CD14-positive monocyte (primary cell): ENCODE results near the gene PTPN13. TPM values are rescaled to one million over a fixed set of nuclear protein-coding genes. Genes with fewer than 3 reads are reported as not detected.
A peak's percentile ranks its signal among the peaks of the same experiment; 100 is the strongest.

ENCODE experiments used
- DNase-seq, 3 donors: peaks; one replicate each; pipeline ENCODE4 v3.0.0-alpha.2; 2011 to 2022
- H2AFZ ChIP-seq: 2 replicates; pipeline ENCODE4 v1.6.0; 2012; ENCODE audit warnings: mild to moderate bottlenecking, low read depth, low read length, inconsistent platforms; ENCODE audit not compliant: insufficient read depth, poor library complexity, severe bottlenecking
- H3K27ac ChIP-seq, 2 donors: 1 replicate in 1 of 2; 2 replicates in 1 of 2; pipeline ENCODE4 v1.5.1; 2012 to 2013; ENCODE audit warnings: low read length in 2 of 2, control low read depth in 1 of 2, inconsistent platforms in 1 of 2, low read depth in 1 of 2, mild to moderate bottlenecking in 1 of 2
- H3K27me3 ChIP-seq, 2 donors: one replicate each; pipeline versions ENCODE4 v1.6.0 to v1.6.1; 2011 to 2013; ENCODE audit warnings: low read length in 2 of 2; ENCODE audit not compliant: control insufficient read depth in 2 of 2, insufficient read depth in 2 of 2
- H3K36me3 ChIP-seq, 2 donors: replicated peaks in 1 of 2; 1 replicate in 1 of 2; 2 replicates in 1 of 2; pipeline versions ENCODE4 v1.5.1 to v1.6.1; 2012 to 2013; ENCODE audit warnings: low read length in 2 of 2, control low read depth in 1 of 2, inconsistent platforms in 1 of 2, mild to moderate bottlenecking in 1 of 2; ENCODE audit not compliant: insufficient read depth in 2 of 2, control insufficient read depth in 1 of 2
- H3K4me1 ChIP-seq, 2 donors: 1 replicate in 1 of 2; 2 replicates in 1 of 2; pipeline versions ENCODE4 v1.5.1 to v1.6.1; 2012 to 2013; ENCODE audit warnings: low read length in 2 of 2, control low read depth in 1 of 2, inconsistent platforms in 1 of 2, mild to moderate bottlenecking in 1 of 2, moderate library complexity in 1 of 2; ENCODE audit not compliant: insufficient read depth in 2 of 2, control insufficient read depth in 1 of 2
- H3K4me2 ChIP-seq: replicated peaks from 2 replicates; pipeline ENCODE3; 2012; ENCODE audit warnings: low read length, moderate library complexity, mild to moderate bottlenecking; ENCODE audit not compliant: poor library complexity, severe bottlenecking; ENCODE audit errors: extremely low read depth
- H3K4me3 ChIP-seq, 3 experiments: fragments of 200-600 bp in 1 of 3; sonication (generic) in 1 of 3; replicated peaks in 1 of 3; 1 replicate in 2 of 3; 2 replicates in 1 of 3; pipeline ENCODE4 v1.5.1; 2011 to 2013; ENCODE audit warnings: low read length in 3 of 3, mild to moderate bottlenecking in 3 of 3, control low read depth in 2 of 3, low read depth in 2 of 3, inconsistent platforms in 1 of 3, moderate library complexity in 1 of 3
- H3K79me2 ChIP-seq: 2 replicates; pipeline ENCODE4 v1.6.0; 2012; ENCODE audit warnings: mild to moderate bottlenecking, control low read depth, inconsistent platforms, low read length, moderate library complexity; ENCODE audit not compliant: insufficient read depth
- H3K9ac ChIP-seq: 2 replicates; pipeline ENCODE4 v1.6.0; 2017; ENCODE audit warnings: low read length, mild to moderate bottlenecking; ENCODE audit not compliant: insufficient read depth, poor library complexity, severe bottlenecking
- H3K9me3 ChIP-seq, 2 donors: replicated peaks in 1 of 2; 1 replicate in 1 of 2; 2 replicates in 1 of 2; pipeline versions ENCODE4 v1.5.1 to v1.6.1; 2012 to 2013; ENCODE audit warnings: low read length in 2 of 2, control low read depth in 1 of 2; ENCODE audit not compliant: control insufficient read depth in 1 of 2, insufficient read depth in 1 of 2
- H4K20me1 ChIP-seq: 2 replicates; pipeline ENCODE4 v1.6.0; 2012; ENCODE audit warnings: mild to moderate bottlenecking, low read length, control low read depth, moderate library complexity; ENCODE audit not compliant: insufficient read depth
- H3K27ac Mint-ChIP-seq, 7 donors: one replicate each; pipeline ENCODE4 v1.8.0; 2020; ENCODE audit warnings: mild to moderate bottlenecking in 7 of 7, mixed read lengths in 7 of 7, moderate library complexity in 6 of 7, inconsistent platforms in 2 of 7
- H3K27me3 Mint-ChIP-seq, 3 donors: one replicate each; pipeline ENCODE4 v1.8.0; 2021 to 2022; ENCODE audit warnings: low read depth in 3 of 3, mild to moderate bottlenecking in 3 of 3, mixed read lengths in 3 of 3, moderate library complexity in 3 of 3, inconsistent platforms in 1 of 3
- H3K36me3 Mint-ChIP-seq, 2 donors: one replicate each; pipeline ENCODE4 v1.8.0; 2020; ENCODE audit warnings: mixed read lengths in 2 of 2, inconsistent platforms in 1 of 2, mild to moderate bottlenecking in 1 of 2
- H3K4me1 Mint-ChIP-seq: one replicate; pipeline ENCODE4 v1.8.0; 2020; ENCODE audit warnings: mild to moderate bottlenecking, mixed read lengths
- H3K4me3 Mint-ChIP-seq, 2 donors: one replicate each; pipeline ENCODE4 v1.8.0; 2020; ENCODE audit warnings: mild to moderate bottlenecking in 2 of 2, mixed read lengths in 2 of 2, moderate library complexity in 1 of 2
- H3K9me3 Mint-ChIP-seq, 7 donors: one replicate each; pipeline ENCODE4 v1.8.0; 2020 to 2022; ENCODE audit warnings: mixed read lengths in 7 of 7, mild to moderate bottlenecking in 6 of 7, moderate library complexity in 6 of 7, inconsistent platforms in 2 of 7
- CTCF ChIP-seq: fragments of 200-600 bp; IDR thresholded peaks from one replicate; pipeline ENCODE4 v1.8.0; 2022; ENCODE audit warnings: antibody characterized with exemption, mild to moderate bottlenecking
- WGBS: methylation state at CpG from one replicate; pipeline ENCODE4 v1.1.5; 2013; ENCODE audit warnings: missing lambda C conversion rate; ENCODE audit not compliant: insufficient coverage; 5-methylcytosine and 5-hydroxymethylcytosine counted together
- intact Hi-C, 2 donors: fragments of 100-400 bp; cut with micrococcal nuclease; formaldehyde crosslinking; loops; one replicate each; pipeline versions ENCODE4 v1.15.0 to v1.15.1; 2023
- polyA plus RNA-seq, 3 donors: library from polyadenylated mRNA; depleted of rRNA in 1 of 3; unstranded in 2 of 3; stranded (reverse) in 1 of 3; fragments of 300-500 nt in 2 of 3; fragments of >200 nt in 1 of 3; fragmentation: Illumina TruSeq in 2 of 3; gene quantifications; 1 replicate in 2 of 3; 2 replicates in 1 of 3; pipeline ENCODE4 v1.2.3, GENCODE V29; 2012 to 2021

Gene PTPN13
- polyA plus RNA-seq, 3 donors: 0.04 to 1.0 (median 0.35) TPM

- peaks cover 5 to 23% (median 11%) of the 10 kb centered on the region in 7 donors for H3K9me3 Mint-ChIP-seq
- H3K27me3 Mint-ChIP-seq: peaks cover 0 to 2% (median 0%) of the 10 kb centered on the region in 3 donors
- no peak overlapping the region for H3K4me3 Mint-ChIP-seq
- no peak for DNase-seq
- Histone ChIP-seq H3K79me2 (no peaks in the 10 kb centered on the region), H3K4me3 (no peak overlapping the region), H3K36me3 (no peaks in the 10 kb centered on the region), H3K9ac (no peak overlapping the region), H2AFZ (no peak overlapping the region), H3K27me3 (no peaks in the 10 kb centered on the region), H3K9me3 (peaks cover 10 to 21% of the 10 kb centered on the region in 2 donors), H3K4me2 (no peak overlapping the region), H3K4me1 (no peaks in the 10 kb centered on the region), H3K27ac (no peak overlapping the region), H4K20me1 (no peaks in the 10 kb centered on the region)
- H3K4me1 Mint-ChIP-seq: no peaks in the 10 kb centered on the region
- intact Hi-C loops: no loop called here
- H3K36me3 Mint-ChIP-seq: no peaks in the 10 kb centered on the region
- 100% methylated on average over 3 of the region's 3 CpGs for WGBS
- TF ChIP-seq CTCF: no peak
- H3K27ac Mint-ChIP-seq: no peak overlapping the region
Observed at GRCh38 chr4:86818841-86819240, 224.7 kb downstream of the PTPN13 start.

- intact Hi-C loops: no loop called here
- no peak overlapping the region for H3K4me3 ChIP-seq
- peaks cover 10 to 21% of the 10 kb centered on the region in 2 donors for H3K9me3 ChIP-seq
- H3K79me2 ChIP-seq: no peaks in the 10 kb centered on the region
- H3K27me3 ChIP-seq: no peaks in the 10 kb centered on the region
- Mint-ChIP-seq H3K4me3 (no peak overlapping the region), H3K27me3 (peaks cover 0 to 2% (median 0%) of the 10 kb centered on the region in 3 donors), H3K27ac (peak overlapping the region in 1 of 7 donors; percentile 28), H3K9me3 (peaks cover 5 to 21% (median 11%) of the 10 kb centered on the region in 7 donors), H3K36me3 (no peaks in the 10 kb centered on the region), H3K4me1 (no peaks in the 10 kb centered on the region)
- H3K9ac ChIP-seq: no peak overlapping the region
- H3K4me2 ChIP-seq: no peak overlapping the region
- DNase-seq: no peak
- no peak for TF ChIP-seq CTCF
- no peaks in the 10 kb centered on the region for H4K20me1 ChIP-seq
- H2AFZ ChIP-seq: no peak overlapping the region
- H3K27ac ChIP-seq: no peak overlapping the region
- WGBS: 97% methylated on average over 5 of the region's 7 CpGs
- H3K36me3 ChIP-seq: no peaks in the 10 kb centered on the region
- H3K4me1 ChIP-seq: no peaks in the 10 kb centered on the region
Observed at GRCh38 chr4:86819561-86819960, 225.4 kb downstream of the PTPN13 start.
